K562 (cell line): ENCODE data around the gene EFHB. TPM values are rescaled to one million over a fixed set of nuclear protein-coding genes. Genes with fewer than 3 reads are reported as not detected.
A peak's percentile ranks its signal among the peaks of the same experiment; 100 is the strongest.

Experiments
- ATF1 ChIP-seq, 2 experiments: fragments of 450-650 bp in 1 of 2; IDR thresholded peaks; 2 replicates each; pipeline ENCODE4 v1.6.1; 2016; ENCODE audit warnings: missing compliant biosample characterization in 1 of 2, missing genetic modification characterization in 1 of 2
- KLF6 ChIP-seq: fragments of 250-450 bp; sonication (Bioruptor Pico); IDR thresholded peaks from 2 replicates; pipeline ENCODE4 v1.4.0; 2020; ENCODE audit warnings: mild to moderate bottlenecking, moderate library complexity, borderline replicate concordance
- MTA3 ChIP-seq: fragments of 450-650 bp; formaldehyde crosslinking; IDR thresholded peaks from 2 replicates; pipeline ENCODE4 v1.6.1; 2017; ENCODE audit warnings: mild to moderate bottlenecking, borderline replicate concordance
- RAD21 ChIP-seq, 2 experiments: fragments of 250-450 bp in 1 of 2; fragments of 450-650 bp in 1 of 2; sonication (Bioruptor Pico) in 1 of 2; formaldehyde crosslinking in 1 of 2; IDR thresholded peaks in 1 of 2; conservative IDR thresholded peaks in 1 of 2; 2 replicates each; pipeline versions ENCODE4 v1.4.0 to v1.8.0; 2020 to 2022; ENCODE audit warnings: mild to moderate bottlenecking in 2 of 2, moderate library complexity in 1 of 2
- TEAD1 ChIP-seq, 2 experiments: fragments of 450-650 bp in 1 of 2; sonication (generic) in 1 of 2; formaldehyde crosslinking; IDR thresholded peaks; 2 replicates each; pipeline versions ENCODE4 v1.4.0 to v1.8.0; 2020 to 2022; ENCODE audit warnings: mild to moderate bottlenecking in 2 of 2, missing genetic modification reagents in 1 of 2
- ZBTB26 ChIP-seq: fragments of 450-650 bp; formaldehyde crosslinking; IDR thresholded peaks from 2 replicates; pipeline ENCODE4 v1.4.0; 2022; ENCODE audit warnings: missing genetic modification characterization
- ZNF436 ChIP-seq: fragments of 250-450, 450-650 bp; sonication (Bioruptor Pico); formaldehyde crosslinking; IDR thresholded peaks from 2 replicates; pipeline ENCODE4 v1.7.0; 2020; ENCODE audit warnings: mild to moderate bottlenecking
- polyA plus RNA-seq, 8 experiments: library from polyadenylated mRNA; depleted of rRNA in 4 of 8; stranded (reverse) in 5 of 8; unstranded in 3 of 8; fragments of >200 nt; fragmentation: Nextera tagmentation in 2 of 8; fragmentation: Illumina TruSeq in 1 of 8; extraction: Ambion mirVana in 2 of 8; extraction: Trizol in 1 of 8; gene quantifications; 2 replicates each; pipeline versions ENCODE4 v1.2.1 to v1.2.3, GENCODE V29; 2011 to 2014; ENCODE audit warnings: inconsistent platforms in 1 of 8, missing spikeins in 1 of 8
- total RNA-seq, 7 experiments: library from RNA; depleted of rRNA in 6 of 7; stranded (reverse); fragments of >200 nt in 6 of 7; fragmentation: Illumina TruSeq in 2 of 7; extraction: Trizol in 2 of 7; gene quantifications; 2 replicates each; pipeline versions ENCODE4 v1.2.1 to v1.2.3, GENCODE V29; 2011 to 2021; ENCODE audit warnings: low replicate concordance in 1 of 7
- TF ChIP-seq, protein P1 (sequence below): sonication (generic); formaldehyde crosslinking; IDR thresholded peaks from 2 replicates; pipeline ENCODE4 v1.8.1; 2023; ENCODE audit warnings: mild to moderate bottlenecking, missing genetic modification reagents

EFHB gene
- total and polyA plus RNA-seq, 9 of the 15 experiments (the other 6 are each of a cell fraction or from before 2014, with no cell fraction given): 1.5 to 4.0 (median 1.8) TPM

DNA sequence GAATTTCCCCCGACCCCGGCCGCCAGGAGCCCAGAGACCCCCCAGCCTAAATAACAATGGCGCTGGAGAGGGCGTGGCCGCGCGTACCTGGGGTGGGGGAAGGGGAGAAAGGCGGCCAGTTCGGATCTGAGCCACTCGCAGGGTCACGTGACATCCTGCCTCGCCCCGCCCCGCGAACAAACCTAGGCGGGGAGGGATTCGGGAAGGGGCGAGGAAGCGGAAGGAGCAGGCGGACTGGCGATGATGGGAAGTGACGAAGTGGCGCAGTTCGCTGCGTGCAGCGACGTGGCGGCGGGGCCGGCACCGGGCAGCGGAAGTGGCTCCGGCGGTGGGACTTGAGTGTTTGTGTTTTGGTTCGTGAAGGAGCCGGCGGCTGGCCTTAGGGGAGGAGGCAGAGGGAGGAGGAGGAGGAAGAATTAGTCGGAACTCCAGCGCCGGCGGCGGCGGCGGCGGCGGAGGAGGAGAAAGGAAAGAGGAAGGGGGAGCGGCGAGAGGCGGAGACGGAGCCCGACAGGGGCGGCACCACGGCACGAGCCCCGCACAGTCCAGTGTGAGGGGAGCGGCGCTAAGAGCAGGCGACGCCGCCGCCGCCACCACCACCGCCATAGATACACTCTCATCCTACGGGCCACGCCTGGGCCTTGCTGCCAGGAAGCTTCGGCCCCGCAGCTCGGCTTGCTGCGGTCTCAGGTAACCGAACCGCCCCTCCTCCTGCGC lies 13.0 kb upstream of the EFHB start, which contains the start of gene RAB5A (continued):
- TF ChIP-seq RAD21 (CRISPR knock-in tag; conservative IDR thresholded peaks at IDR 0.05 in 1 of 2, IDR thresholded peaks at IDR 0.05 in 1 of 2): peak; percentile 4 to 34; a peak in 2 of 4 replicates
- TF ChIP-seq MTA3: peak; percentile 74; the same call in 1 of the 2 replicates
- no peak for TF ChIP-seq ZBTB26
- no peak for TF ChIP-seq ZNF436 (CRISPR knock-in tag)
- TF ChIP-seq, protein P1, sequence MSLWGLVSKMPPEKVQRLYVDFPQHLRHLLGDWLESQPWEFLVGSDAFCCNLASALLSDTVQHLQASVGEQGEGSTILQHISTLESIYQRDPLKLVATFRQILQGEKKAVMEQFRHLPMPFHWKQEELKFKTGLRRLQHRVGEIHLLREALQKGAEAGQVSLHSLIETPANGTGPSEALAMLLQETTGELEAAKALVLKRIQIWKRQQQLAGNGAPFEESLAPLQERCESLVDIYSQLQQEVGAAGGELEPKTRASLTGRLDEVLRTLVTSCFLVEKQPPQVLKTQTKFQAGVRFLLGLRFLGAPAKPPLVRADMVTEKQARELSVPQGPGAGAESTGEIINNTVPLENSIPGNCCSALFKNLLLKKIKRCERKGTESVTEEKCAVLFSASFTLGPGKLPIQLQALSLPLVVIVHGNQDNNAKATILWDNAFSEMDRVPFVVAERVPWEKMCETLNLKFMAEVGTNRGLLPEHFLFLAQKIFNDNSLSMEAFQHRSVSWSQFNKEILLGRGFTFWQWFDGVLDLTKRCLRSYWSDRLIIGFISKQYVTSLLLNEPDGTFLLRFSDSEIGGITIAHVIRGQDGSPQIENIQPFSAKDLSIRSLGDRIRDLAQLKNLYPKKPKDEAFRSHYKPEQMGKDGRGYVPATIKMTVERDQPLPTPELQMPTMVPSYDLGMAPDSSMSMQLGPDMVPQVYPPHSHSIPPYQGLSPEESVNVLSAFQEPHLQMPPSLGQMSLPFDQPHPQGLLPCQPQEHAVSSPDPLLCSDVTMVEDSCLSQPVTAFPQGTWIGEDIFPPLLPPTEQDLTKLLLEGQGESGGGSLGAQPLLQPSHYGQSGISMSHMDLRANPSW (CRISPR knock-in tag): no peak
- TF ChIP-seq KLF6: peak; percentile 96
- TF ChIP-seq ATF1 (CRISPR knock-in tag; IDR thresholded peaks at IDR 0.05): no peak; the same call in 1 of the 2 replicates
- TF ChIP-seq ATF1 (tag; IDR thresholded peaks at IDR 0.05): peak; percentile 97
- TF ChIP-seq TEAD1 (CRISPR knock-in tag; IDR thresholded peaks at IDR 0.05): peak; percentile 17 to 84; a peak in 3 of 4 replicates
